Tibial nerve (tissue), 4 donors: ENCODE results near the gene MICU1. TPM values are rescaled to one million over a fixed set of nuclear protein-coding genes. Genes with fewer than 3 reads are reported as not detected.

Experiments
- DNase-seq, 2 donors: peaks; one replicate each; pipeline ENCODE4 v3.0.0-alpha.2; 2019; ENCODE audit warnings: low spot score in 2 of 2
- H3K27ac ChIP-seq, 4 donors: fragments of 200-600 bp; sonication (generic) in 3 of 4; one replicate each; pipeline ENCODE4 v1.5.1; 2017 to 2019; ENCODE audit warnings: mild to moderate bottlenecking in 1 of 4
- H3K27me3 ChIP-seq, 2 donors: fragments of 200-600 bp; sonication (generic) in 1 of 2; one replicate each; pipeline versions ENCODE4 v1.5.1 to v1.6.0; 2017 to 2019
- H3K36me3 ChIP-seq, 3 donors: fragments of 200-600 bp; sonication (generic); one replicate each; pipeline ENCODE4 v1.5.1; 2018 to 2019
- H3K4me1 ChIP-seq, 4 donors: fragments of 200-600 bp; sonication (generic) in 3 of 4; one replicate each; pipeline ENCODE4 v1.5.1; 2017 to 2019
- H3K4me3 ChIP-seq, 4 donors: fragments of 200-600 bp; sonication (generic) in 3 of 4; one replicate each; pipeline ENCODE4 v1.5.1; 2017 to 2019; ENCODE audit warnings: mild to moderate bottlenecking in 1 of 4, moderate library complexity in 1 of 4
- H3K9me3 ChIP-seq, 4 donors: fragments of 200-600 bp; sonication (generic) in 3 of 4; one replicate each; pipeline ENCODE4 v1.5.1; 2017 to 2019
- CTCF ChIP-seq, 5 experiments: fragments of 200-600 bp in 3 of 5; fragments of 450-650 bp in 2 of 5; sonication (generic) in 3 of 5; IDR thresholded peaks; one replicate each; pipeline ENCODE4 v1.5.1; 2016 to 2019; ENCODE audit warnings: antibody characterized with exemption in 5 of 5, mild to moderate bottlenecking in 3 of 5, moderate library complexity in 2 of 5
- EP300 ChIP-seq, 2 donors: sonication (generic); formaldehyde crosslinking; IDR thresholded peaks; one replicate each; pipeline ENCODE4 v1.6.1; 2017; ENCODE audit warnings: antibody characterized with exemption in 2 of 2, mild to moderate bottlenecking in 1 of 2
- POLR2A ChIP-seq, 2 donors: fragments of 450-650 bp; IDR thresholded peaks; one replicate each; pipeline ENCODE4 v1.6.1; 2017; ENCODE audit warnings: antibody characterized with exemption in 2 of 2, mild to moderate bottlenecking in 2 of 2, moderate library complexity in 2 of 2
- WGBS, 2 donors: methylation state at CpG; one replicate each; pipeline ENCODE4 v1.1.5; 2018; 5-methylcytosine and 5-hydroxymethylcytosine counted together
- total RNA-seq, 4 donors: library from RNA; depleted of rRNA; stranded (reverse); fragments of >200 nt; gene quantifications; one replicate each; pipeline ENCODE4 v1.1.0, GENCODE V29; 2016

MICU1 gene
- total RNA-seq, 4 donors from 2014 or later = 19.4 to 46.5 (median 35.8) TPM

DNA sequence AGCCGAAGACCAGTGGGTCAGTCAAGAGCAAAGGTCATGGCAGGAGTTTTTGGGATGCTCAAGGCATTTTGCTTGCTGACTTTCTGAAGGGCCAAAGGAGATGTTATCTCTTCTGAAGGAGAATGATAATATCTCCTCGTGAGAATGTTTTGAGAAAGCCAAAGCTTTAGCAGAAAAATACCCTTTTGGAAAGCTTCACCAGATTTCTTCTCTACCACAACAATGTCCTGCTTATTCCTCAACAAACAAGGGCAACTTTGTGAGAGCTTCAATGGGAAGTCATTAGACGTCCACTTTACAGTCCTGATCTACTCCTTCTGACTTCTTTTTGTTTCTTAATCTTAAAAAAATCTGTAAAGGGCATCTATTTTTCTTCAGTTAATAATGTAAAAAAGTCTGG lies 138.4 kb downstream of the MICU1 start:
- DNase-seq = no peak
- peaks cover 0 to 11% (median 0%) of the 10 kb centered on the region in 3 donors for H3K36me3 ChIP-seq
- WGBS, 2 donors = 49 to 50% methylated on average over 3 of the region's 3 CpGs
- no peaks in the 10 kb centered on the region for H3K27me3 ChIP-seq
- no peak overlapping the region for H3K4me3 ChIP-seq
- TF ChIP-seq CTCF (IDR thresholded peaks at IDR 0.05) (no peak), EP300 (IDR thresholded peaks at IDR 0.05) (no peak), POLR2A (IDR thresholded peaks at IDR 0.05) (no peak)
- H3K9me3 ChIP-seq = no peaks in the 10 kb centered on the region
- H3K27ac ChIP-seq = no peak overlapping the region
- H3K4me1 ChIP-seq = no peaks in the 10 kb centered on the region

DNA sequence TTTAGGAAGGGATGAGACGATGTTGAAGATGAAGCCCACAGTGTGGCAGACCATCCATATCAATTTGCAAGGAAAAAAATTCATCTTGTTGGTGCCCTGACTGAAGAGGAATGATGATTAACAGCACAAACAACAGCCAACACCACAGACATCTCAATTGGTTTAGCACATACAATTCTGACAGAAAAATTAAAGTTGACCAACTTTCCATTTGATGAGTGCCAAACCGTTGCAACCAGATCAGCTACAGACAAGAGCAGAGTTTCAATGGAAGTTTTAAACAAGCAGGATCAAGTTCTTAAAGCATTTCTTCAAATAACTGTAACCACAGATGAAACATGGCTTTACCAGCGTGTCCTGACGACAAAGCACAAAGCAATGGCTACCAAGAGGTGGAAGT lies 138.8 kb downstream of the MICU1 start:
- Histone ChIP-seq H3K4me3 (no peak overlapping the region), H3K27ac (no peak overlapping the region), H3K36me3 (peaks cover 0 to 11% (median 0%) of the 10 kb centered on the region in 3 donors), H3K9me3 (no peaks in the 10 kb centered on the region), H3K27me3 (no peaks in the 10 kb centered on the region), H3K4me1 (no peaks in the 10 kb centered on the region)
- DNase-seq = no peak
- TF ChIP-seq POLR2A (IDR thresholded peaks at IDR 0.05) = no peak
- no peak for TF ChIP-seq EP300 (IDR thresholded peaks at IDR 0.05)
- no peak for TF ChIP-seq CTCF (IDR thresholded peaks at IDR 0.05)
- WGBS, 2 donors = 61 to 70% methylated on average over 4 of the region's 4 CpGs

- no peak for TF ChIP-seq POLR2A (IDR thresholded peaks at IDR 0.05)
- TF ChIP-seq CTCF (IDR thresholded peaks at IDR 0.05) = no peak
- TF ChIP-seq EP300 (IDR thresholded peaks at IDR 0.05) = no peak
- H3K4me1 ChIP-seq = no peaks in the 10 kb centered on the region
- 72 to 75% methylated on average over 3 of the region's 3 CpGs for WGBS, 2 donors
- peaks cover 0 to 9% (median 0%) of the 10 kb centered on the region in 3 donors for H3K36me3 ChIP-seq
- DNase-seq = no peak
- no peak overlapping the region for H3K27ac ChIP-seq
- H3K27me3 ChIP-seq = no peaks in the 10 kb centered on the region
- H3K9me3 ChIP-seq = no peaks in the 10 kb centered on the region
- no peak overlapping the region for H3K4me3 ChIP-seq
Observed at GRCh38 chr10:72485701-72486100, 140.2 kb downstream of the MICU1 start.

DNA sequence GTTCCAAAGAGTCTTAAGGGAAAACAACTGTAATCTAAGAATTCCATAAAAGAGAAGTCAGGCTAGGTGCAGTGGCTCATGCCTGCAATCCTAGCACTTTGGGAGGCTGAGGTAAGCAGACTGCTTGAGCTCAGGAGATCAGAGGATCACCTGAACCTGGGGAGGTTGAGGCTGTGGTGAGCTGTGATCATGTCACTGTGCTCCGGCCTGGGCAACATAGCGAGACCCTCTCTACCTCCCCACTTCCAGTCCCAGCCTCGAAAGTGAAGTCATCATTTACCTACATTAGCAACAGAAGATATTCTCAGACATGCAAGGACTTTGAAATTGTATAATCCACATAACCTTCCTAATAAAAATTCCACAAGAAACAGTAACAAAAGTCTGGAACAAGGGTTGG lies 141.4 kb downstream of the MICU1 start:
- no peaks in the 10 kb centered on the region for H3K27me3 ChIP-seq
- H3K27ac ChIP-seq = no peak overlapping the region
- 96 to 97% methylated on average over 3 of the region's 3 CpGs for WGBS, 2 donors
- no peak overlapping the region for H3K4me3 ChIP-seq
- peaks cover 0 to 5% (median 0%) of the 10 kb centered on the region in 3 donors for H3K36me3 ChIP-seq
- no peaks in the 10 kb centered on the region for H3K9me3 ChIP-seq
- H3K4me1 ChIP-seq = no peaks in the 10 kb centered on the region
- TF ChIP-seq POLR2A (IDR thresholded peaks at IDR 0.05) (no peak), EP300 (IDR thresholded peaks at IDR 0.05) (no peak), CTCF (IDR thresholded peaks at IDR 0.05) (no peak)
- DNase-seq = no peak

GRCh38 chr10:72483471-72483870 lies 142.4 kb downstream of the MICU1 start:
- no peaks in the 10 kb centered on the region for H3K27me3 ChIP-seq
- no peak for DNase-seq
- H3K4me3 ChIP-seq = no peak overlapping the region
- 82 to 96% methylated on average over 6 of the region's 6 CpGs for WGBS, 2 donors
- peaks cover 0 to 9% (median 0%) of the 10 kb centered on the region in 3 donors for H3K36me3 ChIP-seq
- H3K4me1 ChIP-seq = no peaks in the 10 kb centered on the region
- TF ChIP-seq EP300 (IDR thresholded peaks at IDR 0.05) (no peak), POLR2A (IDR thresholded peaks at IDR 0.05) (no peak), CTCF (IDR thresholded peaks at IDR 0.05) (no peak)
- H3K27ac ChIP-seq = no peak overlapping the region
- no peaks in the 10 kb centered on the region for H3K9me3 ChIP-seq
